Hematopoietic multipotent progenitor cell (in vitro differentiated cells): Measurements from ENCODE around the gene TKTL2. TPM values are rescaled to one million over a fixed set of nuclear protein-coding genes. Genes with fewer than 3 reads are reported as not detected.

Source experiments
- DNase-seq, 3 donors: peaks; one replicate each; pipeline ENCODE4 v3.0.0-alpha.2; 2011 to 2015; ENCODE audit warnings: low read depth in 2 of 3, low spot score in 2 of 3
- total RNA-seq: library from RNA; depleted of rRNA; stranded (reverse); fragments of >200 nt; gene quantifications from one replicate; pipeline ENCODE4 v1.2.3, GENCODE V29; 2012

The TKTL2 gene, protein sequence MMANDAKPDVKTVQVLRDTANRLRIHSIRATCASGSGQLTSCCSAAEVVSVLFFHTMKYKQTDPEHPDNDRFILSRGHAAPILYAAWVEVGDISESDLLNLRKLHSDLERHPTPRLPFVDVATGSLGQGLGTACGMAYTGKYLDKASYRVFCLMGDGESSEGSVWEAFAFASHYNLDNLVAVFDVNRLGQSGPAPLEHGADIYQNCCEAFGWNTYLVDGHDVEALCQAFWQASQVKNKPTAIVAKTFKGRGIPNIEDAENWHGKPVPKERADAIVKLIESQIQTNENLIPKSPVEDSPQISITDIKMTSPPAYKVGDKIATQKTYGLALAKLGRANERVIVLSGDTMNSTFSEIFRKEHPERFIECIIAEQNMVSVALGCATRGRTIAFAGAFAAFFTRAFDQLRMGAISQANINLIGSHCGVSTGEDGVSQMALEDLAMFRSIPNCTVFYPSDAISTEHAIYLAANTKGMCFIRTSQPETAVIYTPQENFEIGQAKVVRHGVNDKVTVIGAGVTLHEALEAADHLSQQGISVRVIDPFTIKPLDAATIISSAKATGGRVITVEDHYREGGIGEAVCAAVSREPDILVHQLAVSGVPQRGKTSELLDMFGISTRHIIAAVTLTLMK
- not detected for total RNA-seq

DNA sequence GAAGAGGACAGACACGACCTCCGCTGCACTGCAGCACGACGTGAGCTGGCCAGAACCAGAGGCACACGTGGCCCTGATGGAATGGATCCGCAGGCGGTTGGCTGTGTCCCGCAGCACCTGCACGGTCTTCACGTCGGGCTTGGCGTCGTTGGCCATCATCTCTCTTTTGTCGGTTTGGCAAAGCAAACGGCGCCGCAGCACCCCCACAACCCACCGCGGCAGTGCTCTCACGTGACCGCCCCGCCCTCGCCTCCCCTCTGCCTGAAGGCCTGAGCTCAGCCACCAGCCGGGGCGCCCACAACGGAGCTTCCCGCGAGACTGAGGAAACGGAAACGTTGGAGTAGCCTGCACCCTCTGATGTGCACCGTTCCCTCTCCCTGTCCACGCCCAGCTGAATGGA, at the start of gene TKTL2:
Gene TKTL2 (minus strand): TSS at position 179 of the 400 bp plus-strand sequence. CDS start 20 bp downstream, at position 159.
- no peak for DNase-seq

DNA sequence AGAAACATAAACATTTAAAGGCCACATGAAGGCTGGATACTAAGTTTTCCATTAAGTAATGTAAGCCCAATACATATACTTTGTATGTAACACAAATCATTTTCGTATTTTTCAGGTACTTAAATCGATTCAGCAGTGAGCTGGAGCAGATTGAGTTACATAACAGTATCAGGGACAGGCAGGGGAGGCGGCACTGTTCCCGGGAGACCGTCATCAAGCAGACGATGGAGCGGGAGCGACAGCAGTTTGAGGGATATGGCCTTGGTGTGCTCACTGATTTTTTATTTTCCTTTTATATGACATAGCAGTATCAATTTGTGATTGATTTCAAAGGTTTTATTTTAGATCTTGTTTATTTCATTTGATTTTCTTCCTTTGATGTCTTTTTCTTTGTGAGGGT, 41.6 kb upstream of the TKTL2 start:
- DNase-seq = no peak

DNA sequence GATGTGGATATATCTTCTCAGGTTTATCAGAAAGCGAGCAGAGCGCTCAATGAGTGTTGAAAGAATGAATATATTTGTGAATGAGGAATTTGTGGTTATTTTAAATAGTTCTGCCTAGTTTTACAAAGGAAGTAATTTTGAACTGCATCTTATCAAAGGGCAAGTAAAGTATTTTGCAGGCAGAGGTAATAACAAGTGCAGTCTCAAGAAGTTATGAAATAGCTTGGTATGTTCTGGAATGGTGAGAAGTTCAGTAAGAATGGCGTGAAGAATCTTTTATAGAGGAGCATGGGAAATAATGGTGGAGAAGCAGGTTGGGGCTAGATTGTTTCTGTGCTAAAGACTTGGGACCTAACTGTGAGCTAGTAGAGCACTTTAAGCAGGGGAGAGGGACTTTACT, 31.8 kb upstream of the TKTL2 start:
- DNase-seq = no peak

DNA sequence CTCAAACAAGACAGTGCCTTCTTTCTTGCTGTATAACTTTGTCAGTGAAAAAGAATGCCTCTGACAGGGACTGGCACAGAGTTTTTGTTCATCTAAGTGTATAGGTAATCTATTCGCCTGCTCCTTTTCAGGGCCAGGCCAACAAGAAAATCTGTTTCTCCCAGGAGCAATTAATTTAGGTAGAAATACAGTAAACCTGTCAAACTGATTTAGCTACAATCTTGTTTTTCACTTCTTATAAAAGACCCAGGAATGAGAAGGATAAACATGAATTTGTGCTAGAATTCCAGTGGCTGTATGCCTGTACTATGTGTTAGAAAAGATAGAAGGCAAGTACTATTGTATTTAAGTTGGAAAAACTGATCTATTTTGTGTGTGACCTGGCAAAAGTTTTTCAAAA, 27.0 kb upstream of the TKTL2 start:
- DNase-seq = no peak

DNA sequence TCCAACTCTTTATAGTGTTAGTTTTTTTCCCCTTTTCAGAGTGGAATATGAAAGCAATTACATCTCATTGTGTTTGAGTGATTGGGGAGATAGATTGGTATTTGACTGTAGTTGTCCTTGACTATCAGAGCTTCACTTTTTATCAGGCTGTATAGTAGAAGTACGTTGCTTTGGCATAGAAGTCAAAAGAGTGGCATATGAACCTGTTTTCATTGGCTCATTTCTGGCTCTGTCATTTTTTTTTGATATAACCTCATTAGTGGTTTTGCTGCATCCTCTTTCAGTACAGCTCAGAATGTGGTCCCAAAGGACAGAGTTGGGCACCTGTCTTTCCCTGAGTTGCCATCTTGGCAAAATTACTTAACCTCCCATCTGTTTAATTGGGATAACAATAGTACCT, 22.3 kb upstream of the TKTL2 start:
- peak in 1 of 3 donors; percentile 38 for DNase-seq

DNA sequence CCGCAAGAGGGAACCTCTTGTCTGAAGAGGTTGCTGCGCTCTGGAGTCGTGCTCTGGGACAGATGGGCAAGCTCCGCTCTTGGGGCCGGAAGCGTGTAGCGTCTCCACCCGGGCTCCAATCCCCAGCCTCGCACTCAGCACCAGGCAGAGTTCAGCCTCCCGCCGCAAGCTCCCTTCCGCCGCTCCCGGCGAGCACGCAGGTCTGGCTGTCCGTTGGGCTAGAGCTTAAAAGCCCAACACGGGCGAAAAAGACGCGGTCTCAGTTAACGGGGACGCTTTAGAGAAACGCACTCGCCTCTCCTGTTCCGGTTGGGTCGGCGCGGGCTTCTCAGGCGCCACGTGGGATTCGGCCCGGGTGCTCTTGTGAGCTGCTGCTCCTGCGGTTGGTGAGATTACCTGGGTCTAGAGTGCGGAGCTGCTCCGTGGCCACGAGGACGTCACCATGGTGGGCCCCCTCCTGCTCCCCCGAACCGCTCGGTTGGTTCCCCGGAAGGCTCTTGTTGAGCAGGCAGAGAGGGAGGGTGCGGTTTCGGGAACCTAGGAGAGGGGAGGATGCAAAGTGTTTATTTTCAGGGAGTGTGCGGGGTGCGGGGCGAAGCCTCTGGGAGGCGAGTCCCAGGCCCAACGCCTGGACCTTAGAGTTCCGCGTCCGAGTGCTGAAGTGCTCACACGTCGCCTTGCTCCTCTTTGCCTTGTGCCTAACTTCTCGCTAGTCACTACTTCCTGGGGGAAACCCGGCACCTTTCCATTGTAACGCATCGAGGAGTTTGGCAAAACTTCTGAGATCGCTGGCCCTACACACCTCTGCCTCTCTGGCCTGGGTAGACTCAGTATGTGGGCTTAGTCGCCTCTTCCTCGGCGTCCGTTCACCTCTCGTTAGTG, 21.0 kb upstream of the TKTL2 start, which contains the start of gene TMA16:
Gene TMA16 (plus strand): TSS at position 331 of the 882 bp plus-strand sequence. CDS start 112 bp downstream, at position 443.
- peak; percentile 50 to 94 (median 91) for DNase-seq

DNA sequence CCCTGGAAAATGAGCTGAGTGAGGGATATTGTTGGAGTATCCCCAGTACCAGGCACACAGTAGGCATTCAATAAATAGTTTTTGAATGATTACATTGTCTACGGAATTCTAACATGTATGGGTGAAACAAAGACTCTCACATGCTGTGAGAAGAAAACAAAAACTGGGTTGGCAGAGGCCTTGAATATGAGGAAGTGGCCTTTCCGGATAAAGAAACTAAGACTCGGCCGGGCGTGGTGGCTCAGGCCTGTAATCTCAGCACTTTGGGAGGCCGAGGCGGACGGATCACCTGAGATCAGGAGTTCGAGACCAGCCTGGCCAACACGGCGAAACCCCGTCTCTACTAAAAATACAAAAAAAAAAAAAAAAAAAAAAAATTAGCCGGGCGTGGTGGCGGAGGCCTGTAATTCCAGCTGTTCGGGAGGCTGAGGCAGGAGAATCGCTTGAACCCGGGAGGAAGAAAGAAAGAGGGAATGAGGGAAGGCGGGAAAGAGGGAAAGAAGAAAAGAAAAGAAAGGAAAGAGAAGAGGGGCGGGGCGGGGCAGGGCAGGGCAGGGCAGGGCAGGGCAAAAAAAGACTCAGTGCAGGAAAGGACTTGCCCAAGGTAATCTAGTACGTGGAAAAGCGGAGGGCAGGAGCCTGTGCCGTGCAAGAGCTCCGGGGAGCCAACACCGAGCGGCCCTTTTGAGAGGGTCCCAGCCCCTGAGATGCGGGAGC, 20.2 kb upstream of the TKTL2 start:
- peak in 1 of 3 donors; percentile 58 for DNase-seq

DNA sequence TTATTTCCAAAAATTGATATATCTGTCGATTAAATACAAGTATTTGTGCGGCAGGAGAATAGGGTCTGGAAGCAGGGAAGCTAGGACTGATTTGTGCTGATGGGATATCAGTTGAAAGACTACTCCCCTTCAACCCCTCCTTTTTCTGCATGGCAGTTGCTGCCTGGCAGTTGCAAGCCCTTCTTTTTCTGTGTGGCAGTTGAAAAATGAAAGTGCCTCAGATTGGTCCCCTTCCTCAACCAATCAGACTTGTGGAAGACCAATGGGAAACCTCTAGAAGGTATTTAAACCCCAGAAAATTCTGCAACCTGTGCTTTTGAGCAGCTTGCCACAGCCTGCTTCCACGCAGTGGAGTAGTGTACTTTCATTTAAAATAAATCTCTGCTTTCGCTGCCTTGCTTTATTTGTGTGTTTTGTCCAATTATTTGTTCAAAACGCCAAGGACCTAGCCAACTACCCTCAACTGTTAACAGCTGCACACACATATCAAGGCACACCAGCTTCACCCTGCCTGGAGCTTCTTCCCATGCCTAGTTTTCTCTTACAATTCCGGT, 19.5 kb upstream of the TKTL2 start:
- peak in 1 of 3 donors; percentile 16 for DNase-seq

DNA sequence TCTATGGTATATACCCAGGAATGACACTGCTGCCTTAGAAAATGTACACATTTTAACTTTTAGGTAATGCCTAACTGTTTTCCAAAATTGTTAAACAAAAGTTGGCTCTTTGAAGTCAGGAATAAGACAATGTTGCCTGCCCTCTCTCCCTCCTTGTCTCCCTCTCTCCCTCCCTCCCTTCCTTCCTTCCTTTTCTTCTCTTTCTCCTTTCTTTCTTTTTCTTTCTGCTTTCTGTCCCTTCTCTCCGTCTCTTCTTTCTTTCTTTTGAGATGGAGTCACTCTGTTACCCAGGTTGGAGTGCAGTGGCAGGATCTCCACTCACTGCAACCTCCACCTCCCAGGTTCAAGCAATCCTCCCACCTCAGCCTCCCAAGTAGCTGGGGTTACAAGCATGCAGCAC, 16.4 kb upstream of the TKTL2 start:
- DNase-seq = no peak

DNA sequence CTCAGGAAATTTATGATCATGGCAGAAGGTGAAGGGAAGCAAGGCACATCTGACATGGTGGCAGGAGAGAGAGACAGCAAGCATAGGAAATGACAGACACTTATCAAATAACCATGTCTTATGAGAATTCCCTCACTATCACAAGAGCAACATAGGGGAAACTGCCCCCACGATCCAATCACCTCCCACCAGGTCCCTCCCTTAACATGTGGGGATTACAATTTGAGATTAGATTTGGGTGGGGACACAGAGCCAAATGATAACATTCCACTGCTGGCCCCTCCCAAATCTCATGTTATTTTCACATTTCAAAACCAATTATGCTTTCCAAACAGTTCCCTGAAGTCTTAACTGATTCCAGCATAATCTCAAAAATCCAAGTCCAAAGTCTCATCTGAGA, 12.8 kb upstream of the TKTL2 start:
- DNase-seq = no peak

DNA sequence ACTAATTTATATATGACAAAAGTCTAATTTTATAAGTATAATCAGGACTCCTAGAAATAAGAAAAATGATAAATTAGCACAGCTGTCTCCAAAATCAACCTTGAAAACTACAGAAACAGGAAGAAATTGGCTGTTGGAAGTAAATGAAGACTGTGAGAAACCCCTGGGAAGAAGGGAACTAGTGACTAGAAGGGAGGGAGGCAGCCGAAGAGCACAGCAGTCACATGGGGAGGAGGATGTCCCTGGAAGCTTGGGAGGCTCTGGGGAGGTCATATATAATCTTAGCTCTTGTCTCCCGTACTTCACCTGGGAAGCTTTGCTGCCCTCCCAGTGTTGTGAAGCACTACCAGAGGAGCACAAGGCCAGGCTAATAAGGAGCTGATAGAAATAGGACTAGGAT, 12.0 kb upstream of the TKTL2 start:
- no peak for DNase-seq

DNA sequence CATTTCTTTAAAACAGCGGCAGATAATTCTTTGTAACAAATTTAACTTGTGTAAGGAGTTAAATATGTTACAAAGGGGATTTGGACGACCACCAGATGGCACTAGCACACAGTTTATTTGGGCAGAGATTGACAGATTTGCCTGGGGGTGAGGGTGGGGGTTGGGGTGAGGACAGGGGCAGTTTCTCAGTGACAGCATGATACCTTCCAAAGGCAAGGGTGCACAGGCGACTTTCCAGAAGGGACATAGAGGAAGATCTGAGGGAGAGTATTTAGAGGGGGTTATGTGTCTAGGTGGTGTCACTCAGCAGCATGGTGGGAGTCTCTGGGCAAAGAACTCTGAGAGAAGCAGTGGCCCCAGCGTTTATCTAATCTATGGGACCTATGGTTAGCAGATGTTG, 11.4 kb upstream of the TKTL2 start:
- peak; percentile 22 to 86 (median 70) for DNase-seq

DNA sequence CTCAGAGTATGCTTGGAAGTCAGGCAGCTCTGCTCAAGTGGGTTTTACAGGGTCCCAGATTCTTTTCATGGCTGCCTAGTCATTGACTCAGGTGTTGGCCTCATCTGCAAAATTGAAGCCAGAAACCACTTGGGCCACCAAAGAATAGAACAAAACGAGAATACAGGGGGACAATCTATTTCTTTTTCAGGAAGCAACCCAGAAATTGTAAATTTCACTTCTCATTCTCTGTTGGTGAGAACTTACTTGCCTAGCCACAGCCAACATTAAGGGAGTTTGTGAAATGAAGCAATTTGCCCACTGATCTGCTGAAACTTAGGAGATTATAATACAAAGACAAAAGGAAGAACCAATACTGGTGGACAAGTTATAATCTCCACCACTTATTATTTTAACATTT, 8.6 kb upstream of the TKTL2 start:
- no peak for DNase-seq

DNA sequence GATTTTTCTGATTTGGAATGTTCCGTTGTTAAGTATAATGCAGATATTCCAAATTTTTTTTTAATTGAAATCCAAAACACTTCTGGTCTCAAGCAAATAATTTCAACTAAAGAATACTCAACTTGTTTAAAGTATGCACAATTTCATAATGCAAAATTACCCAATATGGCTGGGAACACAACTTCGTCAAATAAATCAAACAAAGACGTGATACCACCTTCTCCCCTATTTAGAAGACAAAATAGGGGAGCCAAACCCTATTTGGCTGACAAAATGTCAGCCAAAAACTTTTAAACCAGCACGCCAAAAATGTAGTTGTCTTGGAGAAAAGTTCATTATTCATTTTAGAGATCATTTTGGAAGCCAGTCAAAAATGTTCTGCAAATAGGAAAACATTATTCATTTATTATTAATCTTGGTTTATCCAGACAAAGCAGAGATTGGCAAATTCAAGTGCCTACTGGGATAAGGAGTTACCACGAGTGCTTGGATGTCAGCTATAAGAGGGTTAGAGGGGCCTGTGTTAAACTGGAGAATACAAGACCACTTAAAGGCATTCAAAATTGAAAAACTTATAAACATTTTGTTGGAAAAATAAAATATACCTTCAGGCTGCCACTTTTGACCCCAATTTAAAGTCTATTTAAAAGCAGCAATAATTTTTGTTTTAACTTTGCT, 3.3 kb upstream of the TKTL2 start:
- no peak for DNase-seq

DNA sequence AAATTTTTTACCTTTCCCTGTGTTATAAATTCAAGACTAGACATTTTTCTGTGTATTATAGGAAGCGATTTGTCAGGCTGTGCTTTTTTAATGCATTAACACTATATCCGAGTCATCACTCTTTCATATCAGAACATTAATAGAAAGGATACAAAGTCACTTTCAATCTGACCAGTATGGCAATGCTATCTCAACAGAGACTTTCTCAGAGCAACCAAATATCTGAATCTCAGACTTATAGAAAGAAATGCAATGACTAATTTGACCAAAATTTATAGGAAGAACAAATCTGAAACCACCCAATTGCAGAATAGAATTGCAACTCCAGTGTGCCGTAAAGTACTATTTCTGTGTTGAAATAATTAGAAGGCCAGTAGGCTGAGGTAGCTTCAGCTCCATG, 473 bp upstream of the TKTL2 start:
- no peak for DNase-seq

DNA sequence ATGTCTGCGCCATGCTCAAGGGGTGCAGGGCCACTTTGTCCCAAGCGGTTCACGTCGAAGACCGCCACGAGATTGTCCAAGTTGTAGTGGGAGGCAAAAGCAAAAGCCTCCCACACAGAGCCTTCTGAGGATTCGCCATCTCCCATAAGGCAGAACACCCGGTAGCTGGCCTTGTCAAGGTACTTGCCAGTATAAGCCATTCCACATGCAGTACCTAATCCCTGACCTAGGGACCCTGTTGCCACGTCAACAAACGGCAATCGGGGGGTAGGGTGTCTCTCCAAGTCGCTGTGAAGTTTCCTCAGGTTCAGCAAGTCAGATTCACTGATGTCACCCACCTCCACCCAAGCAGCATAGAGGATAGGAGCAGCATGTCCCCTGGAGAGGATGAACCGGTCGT, 424 bp downstream of the TKTL2 start:
- DNase-seq = no peak

DNA sequence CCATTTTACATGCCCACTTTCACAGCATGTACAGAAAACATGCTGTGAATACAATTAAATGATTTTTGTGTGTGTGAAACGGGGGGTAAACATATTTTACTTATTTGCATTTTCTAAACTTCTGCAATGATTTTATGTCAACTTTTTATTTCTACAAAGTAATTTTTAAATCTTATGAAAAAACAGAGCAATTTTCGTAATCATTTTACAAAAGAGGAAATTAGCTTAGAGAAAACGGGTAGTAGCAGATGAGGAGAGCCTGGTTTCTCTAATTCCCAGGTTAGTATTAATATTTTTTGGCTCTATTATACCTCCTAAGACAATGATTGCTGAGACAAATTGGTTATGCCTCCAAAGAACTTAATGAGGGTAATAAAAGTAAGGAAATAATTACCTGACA, 3.2 kb downstream of the TKTL2 start:
- DNase-seq = no peak

DNA sequence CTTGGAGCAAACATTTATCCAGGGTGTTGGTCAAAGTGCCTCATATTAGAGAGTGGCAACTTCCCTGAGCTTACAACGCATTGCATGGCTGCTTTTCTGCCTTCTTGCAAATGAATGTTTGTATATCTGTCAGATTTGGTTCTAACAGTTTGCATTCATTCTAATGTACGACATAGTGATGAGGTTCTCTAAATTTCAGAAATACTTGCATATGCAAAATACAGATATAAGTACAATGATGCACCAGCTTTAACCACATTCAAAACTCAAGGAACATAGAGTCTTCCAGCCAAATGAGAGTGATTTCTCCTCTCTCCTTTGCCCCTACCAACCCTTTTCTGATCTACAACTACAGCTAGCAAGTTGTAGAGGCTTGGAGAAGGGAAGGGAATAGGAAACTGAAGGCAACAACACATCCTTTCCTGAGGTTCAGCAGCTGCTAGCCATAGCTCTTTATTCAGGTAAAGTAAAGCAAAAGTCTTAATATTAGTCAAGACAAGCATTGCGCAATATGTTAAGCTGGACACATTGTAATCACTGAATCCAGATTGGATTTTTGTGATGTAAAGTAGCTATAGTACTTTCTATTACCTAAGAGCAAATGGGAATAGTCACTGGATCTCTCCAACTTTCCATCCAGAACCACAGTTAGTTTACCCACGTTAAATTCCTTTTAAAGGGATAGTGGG, 6.3 kb downstream of the TKTL2 start:
- no peak for DNase-seq

DNA sequence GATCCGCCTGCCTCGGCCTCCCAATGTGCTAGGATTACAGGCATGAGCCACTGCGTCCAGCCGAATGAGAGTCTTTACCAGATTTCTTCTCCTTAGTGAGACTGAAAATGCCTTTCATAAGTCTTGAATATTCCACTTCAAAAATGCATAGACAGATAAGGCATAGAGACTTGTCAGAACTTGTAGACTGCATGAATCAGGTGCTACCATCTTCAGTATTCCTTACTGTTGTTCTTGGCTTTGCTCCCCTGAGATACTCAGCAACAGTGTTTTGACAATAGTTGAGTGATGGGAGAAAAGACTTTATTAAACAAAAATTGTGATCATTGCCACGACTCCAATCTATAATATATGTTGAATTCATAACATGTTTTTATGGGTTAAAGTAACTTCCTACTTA, 11.0 kb downstream of the TKTL2 start:
- no peak for DNase-seq
